Measurements from ENCODE around the gene CD93.

CD93 gene

DNA sequence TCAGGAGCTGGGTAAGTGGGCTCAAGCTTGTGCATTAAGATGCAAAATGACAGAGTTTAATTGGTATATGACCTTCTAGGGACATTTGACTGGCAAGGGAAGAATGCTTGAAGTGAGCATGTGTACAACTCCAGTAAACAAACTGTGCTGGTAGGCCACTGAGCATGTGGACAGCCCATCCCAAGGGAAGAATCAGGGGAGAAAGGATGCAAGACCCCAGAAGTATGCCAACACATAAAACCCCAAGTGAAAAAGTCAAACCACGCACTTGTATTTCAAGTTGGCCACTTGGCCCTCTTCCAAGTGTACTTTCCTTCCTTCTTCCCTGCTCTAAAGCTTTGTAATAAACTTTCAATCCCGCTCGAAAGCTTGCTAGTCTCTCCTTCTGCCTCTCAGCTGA lies 26.3 kb downstream of the CD93 start:
- no peak for DNase-seq (ENCODE audit: extremely low read depth, low read depth)
- TF ChIP-seq, protein P1, sequence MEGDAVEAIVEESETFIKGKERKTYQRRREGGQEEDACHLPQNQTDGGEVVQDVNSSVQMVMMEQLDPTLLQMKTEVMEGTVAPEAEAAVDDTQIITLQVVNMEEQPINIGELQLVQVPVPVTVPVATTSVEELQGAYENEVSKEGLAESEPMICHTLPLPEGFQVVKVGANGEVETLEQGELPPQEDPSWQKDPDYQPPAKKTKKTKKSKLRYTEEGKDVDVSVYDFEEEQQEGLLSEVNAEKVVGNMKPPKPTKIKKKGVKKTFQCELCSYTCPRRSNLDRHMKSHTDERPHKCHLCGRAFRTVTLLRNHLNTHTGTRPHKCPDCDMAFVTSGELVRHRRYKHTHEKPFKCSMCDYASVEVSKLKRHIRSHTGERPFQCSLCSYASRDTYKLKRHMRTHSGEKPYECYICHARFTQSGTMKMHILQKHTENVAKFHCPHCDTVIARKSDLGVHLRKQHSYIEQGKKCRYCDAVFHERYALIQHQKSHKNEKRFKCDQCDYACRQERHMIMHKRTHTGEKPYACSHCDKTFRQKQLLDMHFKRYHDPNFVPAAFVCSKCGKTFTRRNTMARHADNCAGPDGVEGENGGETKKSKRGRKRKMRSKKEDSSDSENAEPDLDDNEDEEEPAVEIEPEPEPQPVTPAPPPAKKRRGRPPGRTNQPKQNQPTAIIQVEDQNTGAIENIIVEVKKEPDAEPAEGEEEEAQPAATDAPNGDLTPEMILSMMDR (IDR thresholded peaks at IDR 0.05; ENCODE audit: low read depth, low read length, missing control alignments), result no peak

DNA sequence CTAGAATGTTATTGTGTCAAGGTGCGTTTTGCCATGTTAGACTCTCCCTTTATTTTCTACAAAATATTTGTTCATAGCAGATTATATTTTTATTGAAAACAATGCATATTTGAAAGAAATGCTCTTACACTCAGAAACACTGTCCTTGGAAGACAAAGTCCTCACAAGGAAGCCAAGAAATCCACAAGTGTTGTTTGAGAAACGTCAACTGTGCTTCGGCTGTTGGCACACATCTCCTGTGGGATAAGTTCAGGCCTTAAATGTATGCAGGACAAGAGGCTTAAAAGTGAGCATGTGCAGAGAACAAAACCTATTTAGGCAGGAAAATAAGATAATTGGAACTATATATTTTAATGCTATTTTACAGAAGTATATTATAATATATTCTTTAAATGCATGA lies 27.1 kb downstream of the CD93 start:
- DNase-seq (ENCODE audit: extremely low read depth, low read depth), result no peak
- TF ChIP-seq, protein P1 (IDR thresholded peaks at IDR 0.05; ENCODE audit: low read depth, low read length, missing control alignments), result no peak
- H3K4me3 ChIP-seq (replicated peaks; ENCODE audit: low read depth, low read length), result no peak overlapping the region

More for the DNA sequence above, 26.3 kb downstream of the CD93 start:
- H3K4me3 ChIP-seq (replicated peaks; ENCODE audit: low read depth, low read length), result no peak overlapping the region

DNA sequence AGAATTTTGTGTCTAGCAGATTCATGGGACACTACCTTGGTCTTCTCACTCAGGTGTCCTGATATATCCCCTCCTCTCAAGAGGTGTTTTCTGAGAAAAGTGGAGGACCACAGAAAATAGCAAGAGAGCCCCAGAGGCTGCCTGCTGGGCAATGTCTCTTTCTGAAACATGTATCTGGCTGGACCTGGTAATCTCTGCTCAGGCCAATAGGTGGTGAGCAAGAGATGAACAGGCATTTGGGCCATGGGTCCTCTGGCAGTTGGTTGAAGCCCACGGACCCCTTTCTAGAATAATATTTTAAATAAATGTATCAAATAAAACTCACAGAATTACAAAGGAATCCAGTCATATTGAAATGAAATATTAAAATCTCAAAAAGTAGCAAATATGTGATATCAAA lies 27.9 kb downstream of the CD93 start:
- TF ChIP-seq, protein P1 (IDR thresholded peaks at IDR 0.05; ENCODE audit: low read depth, low read length, missing control alignments), result no peak
- H3K4me3 ChIP-seq (replicated peaks; ENCODE audit: low read depth, low read length), result no peak overlapping the region
- DNase-seq (ENCODE audit: extremely low read depth, low read depth), result no peak

DNA sequence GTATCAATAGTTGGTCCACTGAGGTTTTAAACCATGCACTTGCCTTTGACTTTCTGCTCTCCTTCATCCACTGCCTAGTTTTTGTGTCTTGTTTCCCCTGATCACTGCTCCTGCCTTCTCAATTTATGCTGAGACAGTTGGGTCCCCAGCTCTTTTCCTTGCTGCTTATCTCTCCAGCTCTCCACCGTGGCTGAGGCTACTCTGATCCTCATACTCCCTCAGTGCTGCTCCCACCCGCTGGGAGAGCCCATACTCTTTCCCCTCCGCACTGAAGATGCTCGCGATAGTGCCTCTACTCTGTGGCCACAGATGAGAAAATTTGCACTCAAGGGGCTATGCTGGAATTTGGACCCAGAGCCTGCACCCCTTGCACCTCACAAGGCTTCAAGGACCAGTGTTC lies 33.2 kb downstream of the CD93 start:
- H3K4me3 ChIP-seq (replicated peaks; ENCODE audit: low read depth, low read length), result no peak overlapping the region
- TF ChIP-seq, protein P1 (IDR thresholded peaks at IDR 0.05; ENCODE audit: low read depth, low read length, missing control alignments), result no peak
- DNase-seq (ENCODE audit: extremely low read depth, low read depth), result no peak

DNA sequence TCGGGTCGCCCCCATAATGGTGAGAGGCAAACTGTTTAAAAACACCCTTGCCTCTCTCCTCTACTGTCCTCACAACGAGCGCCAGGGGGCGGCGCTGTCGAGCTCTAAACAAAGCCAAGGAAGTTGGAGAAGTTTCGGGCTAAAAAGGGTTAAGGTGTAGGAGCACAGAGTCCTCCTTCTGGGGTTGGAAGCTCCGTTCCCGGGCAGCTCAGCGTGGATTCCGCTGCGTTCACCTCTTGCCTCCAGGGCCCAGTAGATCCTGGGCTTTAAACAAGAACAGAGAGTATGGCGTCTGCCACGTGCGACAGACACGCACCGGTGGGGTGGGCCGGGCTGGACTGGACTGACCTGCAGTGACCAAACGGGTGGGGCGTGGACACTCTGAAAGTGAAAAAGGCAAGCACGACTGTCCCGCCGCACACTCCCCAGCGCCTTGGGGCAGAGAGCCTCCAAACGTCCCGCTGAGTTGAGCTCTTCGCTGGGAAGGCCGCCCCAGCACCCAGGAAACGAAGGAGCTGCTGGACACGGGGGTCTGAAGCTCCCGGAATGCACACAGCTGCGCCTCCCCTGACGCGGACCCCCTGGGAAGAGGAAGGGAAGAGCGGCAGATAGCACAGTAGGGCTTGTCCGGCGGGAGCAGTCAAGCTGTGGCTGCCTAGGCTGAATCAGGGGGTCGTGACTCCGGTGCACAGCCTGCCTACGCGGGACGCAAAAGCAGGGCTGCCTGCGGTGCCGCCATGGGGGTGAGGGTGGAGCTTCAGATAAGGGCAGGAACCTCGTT lies 35.1 kb downstream of the CD93 start:
- TF ChIP-seq, protein P1 (IDR thresholded peaks at IDR 0.05; ENCODE audit: low read depth, low read length, missing control alignments), result peak; percentile 53
- H3K4me3 ChIP-seq (replicated peaks; ENCODE audit: low read depth, low read length), result 0 out of 2 replicates have a peak overlapping the region, but pooled peaks have one; percentile 7

DNA sequence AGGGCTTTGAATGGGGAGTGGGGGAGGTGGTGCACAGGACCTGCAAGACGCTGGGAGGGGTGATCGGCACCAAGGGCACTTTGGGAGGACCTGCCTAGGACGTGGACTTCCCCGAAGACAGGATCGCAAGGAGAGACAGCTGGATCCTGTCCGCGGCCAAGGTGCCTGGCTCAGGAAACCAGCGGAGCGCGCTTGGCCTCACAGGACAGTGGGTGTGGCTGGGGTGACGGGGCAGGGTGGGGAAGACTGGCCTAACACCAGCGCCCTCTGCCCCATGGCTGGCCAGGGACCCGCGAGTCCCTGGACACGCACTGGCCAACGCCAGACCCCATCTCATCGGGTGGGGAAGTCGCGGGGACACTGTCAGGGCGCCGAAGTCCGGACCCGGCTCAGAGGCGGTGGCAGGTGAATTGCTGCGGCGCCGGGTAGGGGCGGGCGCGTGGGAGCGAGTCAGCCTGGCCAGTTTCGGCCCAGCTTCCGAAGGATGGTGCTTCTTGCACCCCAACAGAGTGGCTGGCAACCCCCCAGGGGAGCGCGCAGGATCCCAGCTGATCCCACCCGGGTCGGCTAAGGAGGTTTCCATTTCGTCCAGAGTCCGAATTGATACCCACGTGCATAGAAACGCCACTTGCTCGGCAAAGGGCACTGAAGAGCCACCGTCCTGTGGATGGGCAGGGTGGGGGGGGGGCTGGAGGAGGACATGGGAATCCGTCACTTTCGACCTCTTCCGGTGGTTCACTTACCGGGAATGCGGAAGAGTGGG lies 35.9 kb downstream of the CD93 start:
- DNase-seq (ENCODE audit: extremely low read depth, low read depth), result no peak
- H3K4me3 ChIP-seq (replicated peaks; ENCODE audit: low read depth, low read length), result peak overlapping the region; percentile 19
- TF ChIP-seq, protein P1 (IDR thresholded peaks at IDR 0.05; ENCODE audit: low read depth, low read length, missing control alignments), result no peak

More for the DNA sequence above, 35.1 kb downstream of the CD93 start:
- DNase-seq (ENCODE audit: extremely low read depth, low read depth), result peak; percentile 5

Data from HFF-Myc (cell line).